Nephron (organoid): ENCODE data around the gene RASGRF2.

Experiments used
- H3K27ac Mint-ChIP-seq, 3 experiments: 2 replicates each; pipeline ENCODE4 v1.8.0; 2020; ENCODE audit warnings: mixed read lengths in 3 of 3, mild to moderate bottlenecking in 2 of 3, moderate library complexity in 1 of 3
- H3K27me3 Mint-ChIP-seq: 2 replicates; pipeline ENCODE4 v1.8.0; 2021; ENCODE audit warnings: low read depth, mild to moderate bottlenecking, moderate library complexity, mixed read lengths
- H3K36me3 Mint-ChIP-seq: 2 replicates; pipeline ENCODE4 v1.8.0; 2020; ENCODE audit warnings: low read depth, mixed read lengths
- H3K4me1 Mint-ChIP-seq: 2 replicates; pipeline ENCODE4 v1.8.0; 2020; ENCODE audit warnings: mixed read lengths
- H3K4me3 Mint-ChIP-seq, 3 experiments: 2 replicates each; pipeline ENCODE4 v1.8.0; 2020; ENCODE audit warnings: mild to moderate bottlenecking in 3 of 3, mixed read lengths in 3 of 3, moderate library complexity in 2 of 3
- H3K9me3 Mint-ChIP-seq: 2 replicates; pipeline ENCODE4 v1.8.0; 2020; ENCODE audit warnings: mixed read lengths
- TF ChIP-seq, protein P1 (sequence below), 3 experiments: fragments of 200-600 bp; sonication (generic); IDR thresholded peaks; one replicate each; pipeline ENCODE4 v1.5.0; 2021; ENCODE audit warnings: antibody characterized with exemption in 3 of 3; ENCODE audit not compliant: unreplicated experiment in 3 of 3

Gene RASGRF2

GRCh38 chr5:81058121-81058520 is 98.0 kb downstream of the RASGRF2 start:
- TF ChIP-seq, protein P1, sequence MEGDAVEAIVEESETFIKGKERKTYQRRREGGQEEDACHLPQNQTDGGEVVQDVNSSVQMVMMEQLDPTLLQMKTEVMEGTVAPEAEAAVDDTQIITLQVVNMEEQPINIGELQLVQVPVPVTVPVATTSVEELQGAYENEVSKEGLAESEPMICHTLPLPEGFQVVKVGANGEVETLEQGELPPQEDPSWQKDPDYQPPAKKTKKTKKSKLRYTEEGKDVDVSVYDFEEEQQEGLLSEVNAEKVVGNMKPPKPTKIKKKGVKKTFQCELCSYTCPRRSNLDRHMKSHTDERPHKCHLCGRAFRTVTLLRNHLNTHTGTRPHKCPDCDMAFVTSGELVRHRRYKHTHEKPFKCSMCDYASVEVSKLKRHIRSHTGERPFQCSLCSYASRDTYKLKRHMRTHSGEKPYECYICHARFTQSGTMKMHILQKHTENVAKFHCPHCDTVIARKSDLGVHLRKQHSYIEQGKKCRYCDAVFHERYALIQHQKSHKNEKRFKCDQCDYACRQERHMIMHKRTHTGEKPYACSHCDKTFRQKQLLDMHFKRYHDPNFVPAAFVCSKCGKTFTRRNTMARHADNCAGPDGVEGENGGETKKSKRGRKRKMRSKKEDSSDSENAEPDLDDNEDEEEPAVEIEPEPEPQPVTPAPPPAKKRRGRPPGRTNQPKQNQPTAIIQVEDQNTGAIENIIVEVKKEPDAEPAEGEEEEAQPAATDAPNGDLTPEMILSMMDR (IDR thresholded peaks at IDR 0.05; ENCODE audit: unreplicated experiment in 3 of 3) = no peak
- H3K9me3 Mint-ChIP-seq = peaks cover 10% of the 10 kb centered on the region
- H3K36me3 Mint-ChIP-seq = no peaks in the 10 kb centered on the region
- no peak overlapping the region for H3K27ac Mint-ChIP-seq
- no peak overlapping the region for H3K4me3 Mint-ChIP-seq
- H3K27me3 Mint-ChIP-seq = no peaks in the 10 kb centered on the region
- H3K4me1 Mint-ChIP-seq = no peaks in the 10 kb centered on the region

- H3K9me3 Mint-ChIP-seq = peaks cover 6% of the 10 kb centered on the region
- no peaks in the 10 kb centered on the region for H3K4me1 Mint-ChIP-seq
- no peak overlapping the region for H3K4me3 Mint-ChIP-seq
- TF ChIP-seq, protein P1 (IDR thresholded peaks at IDR 0.05; ENCODE audit: unreplicated experiment in 3 of 3) = no peak
- H3K27me3 Mint-ChIP-seq = no peaks in the 10 kb centered on the region
- no peak overlapping the region for H3K27ac Mint-ChIP-seq
- no peaks in the 10 kb centered on the region for H3K36me3 Mint-ChIP-seq
Measured at GRCh38 chr5:81065492-81065891, 105.3 kb downstream of the RASGRF2 start.

DNA sequence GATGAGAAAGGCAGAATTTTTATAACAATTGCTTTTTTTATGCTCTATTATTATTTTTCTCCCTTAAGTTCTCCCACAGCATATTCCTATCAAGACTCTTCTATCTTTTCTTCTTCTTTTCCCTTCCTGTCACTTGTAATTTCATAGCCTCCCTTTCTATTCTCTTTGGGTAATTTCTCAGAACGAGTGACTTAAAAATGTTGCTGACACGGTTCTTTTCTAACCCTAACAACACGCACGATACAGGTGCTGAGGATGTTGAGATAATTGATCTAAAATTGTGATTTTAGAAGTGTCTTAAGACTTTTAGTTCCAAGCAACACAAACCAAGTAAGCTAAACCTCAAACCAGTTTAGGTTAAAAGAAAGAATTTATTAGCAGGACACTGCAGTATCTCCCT is 105.9 kb downstream of the RASGRF2 start:
- Mint-ChIP-seq H3K9me3 (peaks cover 6% of the 10 kb centered on the region), H3K27ac (no peak overlapping the region), H3K27me3 (no peaks in the 10 kb centered on the region), H3K4me1 (no peaks in the 10 kb centered on the region), H3K4me3 (no peak overlapping the region), H3K36me3 (no peaks in the 10 kb centered on the region)
- TF ChIP-seq, protein P1 (IDR thresholded peaks at IDR 0.05; ENCODE audit: unreplicated experiment in 3 of 3) = no peak

DNA sequence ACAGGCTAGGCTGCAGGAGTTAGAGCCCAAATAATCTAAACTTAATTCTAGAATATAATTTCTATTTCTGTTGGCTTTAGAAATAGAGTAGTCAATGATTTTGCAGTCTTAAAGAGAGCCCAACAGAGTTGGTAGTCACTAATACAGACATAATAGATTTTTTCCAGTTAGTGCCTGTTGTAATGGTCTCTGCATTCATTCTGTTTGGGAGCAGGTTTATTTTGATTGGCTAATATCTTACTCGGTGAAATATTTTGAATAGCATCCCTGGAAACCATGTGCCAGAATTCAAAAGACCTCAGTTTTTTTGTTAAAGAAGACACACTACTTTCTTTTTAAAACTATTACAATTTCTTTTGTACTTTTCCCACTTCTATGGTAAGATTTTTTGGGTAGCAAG is 107.2 kb downstream of the RASGRF2 start:
- Mint-ChIP-seq H3K27me3 (no peaks in the 10 kb centered on the region), H3K4me3 (no peak overlapping the region), H3K36me3 (no peaks in the 10 kb centered on the region), H3K27ac (no peak overlapping the region), H3K9me3 (peaks cover 6% of the 10 kb centered on the region), H3K4me1 (no peaks in the 10 kb centered on the region)
- TF ChIP-seq, protein P1 (IDR thresholded peaks at IDR 0.05; ENCODE audit: unreplicated experiment in 3 of 3) = no peak

DNA sequence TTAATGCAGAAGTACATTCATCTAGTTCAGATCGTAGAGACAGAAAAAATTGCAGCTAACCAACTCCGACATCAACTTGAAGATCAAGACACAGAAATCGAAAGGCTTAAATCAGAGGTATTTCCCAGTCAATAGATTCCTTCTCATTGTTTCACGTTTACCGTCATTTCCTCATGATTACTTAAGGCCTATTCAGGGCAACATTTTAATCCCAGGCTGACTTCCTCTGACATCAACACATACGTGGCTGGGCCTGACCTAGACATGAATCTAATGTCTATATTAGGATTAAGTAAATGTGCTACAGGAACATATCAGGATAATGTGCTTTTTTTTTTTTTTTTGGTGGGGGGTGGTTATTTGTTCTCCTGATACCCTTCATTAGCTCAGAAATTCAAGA is 107.9 kb downstream of the RASGRF2 start:
- Mint-ChIP-seq H3K9me3 (peaks cover 6% of the 10 kb centered on the region), H3K36me3 (no peaks in the 10 kb centered on the region), H3K27ac (no peak overlapping the region), H3K4me3 (no peak overlapping the region), H3K4me1 (no peaks in the 10 kb centered on the region), H3K27me3 (no peaks in the 10 kb centered on the region)
- TF ChIP-seq, protein P1 (IDR thresholded peaks at IDR 0.05; ENCODE audit: unreplicated experiment in 3 of 3) = no peak

- Mint-ChIP-seq H3K27me3 (no peaks in the 10 kb centered on the region), H3K4me1 (no peaks in the 10 kb centered on the region), H3K36me3 (no peaks in the 10 kb centered on the region), H3K9me3 (peaks cover 6% of the 10 kb centered on the region), H3K27ac (no peak overlapping the region), H3K4me3 (no peak overlapping the region)
- TF ChIP-seq, protein P1 (IDR thresholded peaks at IDR 0.05; ENCODE audit: unreplicated experiment in 3 of 3) = no peak
Measured at GRCh38 chr5:81068635-81069034, 108.5 kb downstream of the RASGRF2 start.
